Right ventricle myocardium superior (tissue), 1 donor: ENCODE results near the gene VGLL4. TPM values are rescaled to one million over a fixed set of nuclear protein-coding genes. Genes with fewer than 3 reads are reported as not detected.
"Not testable (repeated sequence)": the region's sequence is repeated elsewhere in the genome, so short reads cannot be mapped to it uniquely, and the experiment has no call there.

Experiments
- ATAC-seq: fragments of 200-7000 bp; cut with Tn5 transposase; one replicate; pipeline ENCODE4 v1.9.1; 2020; ENCODE audit warnings: mild to moderate bottlenecking; ENCODE audit not compliant: poor library complexity
- DNase-seq: peaks from one replicate; pipeline ENCODE4 v3.0.0-alpha.2; 2020
- intact Hi-C: fragments of 100-400 bp; cut with DNase I; formaldehyde crosslinking; loops from one replicate; pipeline ENCODE4 v1.11.2; 2022
- total RNA-seq: library from RNA; stranded (reverse); fragmentation: NEBNext Ultra II Directional; extraction: Animal tissue kit (Norgen Biotek cat#: 25700); gene quantifications from one replicate; pipeline ENCODE4 v1.2.1, GENCODE V29; 2021
- donor health status: DM: no; HTN: yes; CAD: no; lungs with severe emphysema.

VGLL4 gene
- total RNA-seq, 1 donor from 2014 or later = 23.0 TPM

GRCh38 chr3:11534011-11534792 lies 109.5 kb downstream of the VGLL4 start:
- intact Hi-C loops = no loop called here
- DNase-seq = no peak
- ATAC-seq = peak; percentile 83

- DNase-seq (no peak), ATAC-seq (no peak)
- intact Hi-C loops = no loop called here
Measured at GRCh38 chr3:11532931-11533391, 110.8 kb downstream of the VGLL4 start.

- ATAC-seq = peak; percentile 71
- intact Hi-C loops = no loop called here
- peak; percentile 72 for DNase-seq
Measured at GRCh38 chr3:11530153-11530721, 113.5 kb downstream of the VGLL4 start.

GRCh38 chr3:11529281-11529680 lies 114.4 kb downstream of the VGLL4 start:
- no peak for ATAC-seq

GRCh38 chr3:11526121-11526520 lies 117.6 kb downstream of the VGLL4 start:
- intact Hi-C loops, DNase-seq, ATAC-seq: not testable (repeated sequence)

More at GRCh38 chr3:11529281-11529680, 114.4 kb downstream of the VGLL4 start:
- intact Hi-C loops = no loop called here
- DNase-seq = no peak

GRCh38 chr3:11523572-11524101 lies 120.1 kb downstream of the VGLL4 start:
- no peak for ATAC-seq
- intact Hi-C loops = no loop called here
- no peak for DNase-seq

GRCh38 chr3:11522953-11523571 lies 120.7 kb downstream of the VGLL4 start:
- intact Hi-C loops = no loop called here
- DNase-seq (no peak), ATAC-seq (no peak)

GRCh38 chr3:11522398-11522715 lies 121.4 kb downstream of the VGLL4 start:
- no peak for DNase-seq
- ATAC-seq = no peak
- intact Hi-C loops = no loop called here

- ATAC-seq (no peak), DNase-seq (no peak)
- intact Hi-C loops = no loop called here
Measured at GRCh38 chr3:11521167-11521566, 122.5 kb downstream of the VGLL4 start.

- intact Hi-C loops = no loop called here
- DNase-seq (no peak), ATAC-seq (no peak)
Measured at GRCh38 chr3:11517601-11518000, 126.1 kb downstream of the VGLL4 start.

GRCh38 chr3:11514191-11514821 lies 129.4 kb downstream of the VGLL4 start:
- no peak for DNase-seq
- peak; percentile 72 for ATAC-seq
- intact Hi-C loops = no loop called here

GRCh38 chr3:11513817-11514135 lies 129.9 kb downstream of the VGLL4 start:
- intact Hi-C loops = no loop called here
- peak; percentile 28 for ATAC-seq
- no peak for DNase-seq

- DNase-seq, intact Hi-C loops, ATAC-seq: not testable (repeated sequence)
Measured at GRCh38 chr3:11513125-11513816, 130.4 kb downstream of the VGLL4 start.

GRCh38 chr3:11511606-11512005 lies 132.1 kb downstream of the VGLL4 start:
- ATAC-seq, DNase-seq, intact Hi-C loops: not testable (repeated sequence)

GRCh38 chr3:11510356-11510755 lies 133.4 kb downstream of the VGLL4 start:
- intact Hi-C loops = no loop called here
- DNase-seq (no peak), ATAC-seq (no peak)

GRCh38 chr3:11510001-11510340 lies 133.7 kb downstream of the VGLL4 start:
- ATAC-seq = no peak
- peak; percentile 56 for DNase-seq
- intact Hi-C loops = no loop called here

GRCh38 chr3:11509173-11510000 lies 134.3 kb downstream of the VGLL4 start:
- intact Hi-C loops = no loop called here
- DNase-seq (peak; percentile 82), ATAC-seq (peak; percentile 97)
